Chondrocyte (in vitro differentiated cells): ENCODE results near the gene SSH2. TPM values are rescaled to one million over a fixed set of nuclear protein-coding genes. Genes with fewer than 3 reads are reported as not detected.

Experiments
- DNase-seq: peaks from one replicate; pipeline ENCODE4 v3.0.0; 2021; ENCODE audit warnings: mixed read lengths, low spot score
- H3K27ac Mint-ChIP-seq: one replicate; pipeline ENCODE4 v1.8.0; 2021; ENCODE audit warnings: mild to moderate bottlenecking, moderate library complexity, mixed read lengths; ENCODE audit not compliant: unreplicated experiment
- H3K27me3 Mint-ChIP-seq: 2 replicates; pipeline ENCODE4 v1.8.0; 2021; ENCODE audit warnings: low read depth, mixed read lengths
- H3K36me3 Mint-ChIP-seq: 2 replicates; pipeline ENCODE4 v1.8.0; 2021; ENCODE audit warnings: low read depth, mixed read lengths
- H3K4me1 Mint-ChIP-seq: 2 replicates; pipeline ENCODE4 v1.8.0; 2021; ENCODE audit warnings: low read depth, mild to moderate bottlenecking, mixed read lengths
- H3K4me3 Mint-ChIP-seq: one replicate; pipeline ENCODE4 v1.8.0; 2021; ENCODE audit warnings: mild to moderate bottlenecking, moderate library complexity, mixed read lengths; ENCODE audit not compliant: unreplicated experiment
- H3K9me3 Mint-ChIP-seq: 2 replicates; pipeline ENCODE4 v1.8.0; 2021; ENCODE audit warnings: low read depth, mixed read lengths
- total RNA-seq: library from RNA; stranded (reverse); gene quantifications from 3 replicates; pipeline ENCODE4 v1.2.1, GENCODE V29; 2021
- TF ChIP-seq, protein P1 (sequence below): fragments of 200-600 bp; sonication (generic); IDR thresholded peaks from 2 replicates; pipeline ENCODE4 v1.5.0; 2021; ENCODE audit warnings: antibody characterized with exemption, mild to moderate bottlenecking, moderate library complexity

Gene SSH2
- total RNA-seq, 1 donor from 2014 or later = 14.1 TPM

DNA sequence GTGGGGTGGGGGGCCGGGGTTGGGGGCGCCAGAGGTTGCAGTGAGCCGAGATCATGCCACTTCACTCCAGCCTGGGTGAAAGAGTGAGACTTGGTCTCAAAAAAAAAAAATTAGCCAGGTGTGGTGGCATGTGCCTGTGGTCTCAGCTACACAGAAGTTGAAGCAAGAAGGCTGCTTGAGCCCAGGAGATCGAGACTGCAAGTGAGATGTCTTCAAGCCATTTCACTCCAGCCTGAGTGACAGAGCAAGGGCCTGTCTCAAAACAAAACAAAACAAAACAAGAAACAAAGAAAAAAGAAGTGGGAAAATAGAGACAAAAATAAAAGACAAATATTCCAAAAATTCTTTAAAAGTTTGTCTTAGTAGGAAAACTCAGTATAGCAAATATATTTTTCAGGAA is 172.2 kb downstream of the SSH2 start:
- Mint-ChIP-seq H3K4me3 (no peak overlapping the region), H3K27me3 (no peaks in the 10 kb centered on the region), H3K4me1 (peaks cover 12% of the 10 kb centered on the region), H3K9me3 (no peaks in the 10 kb centered on the region), H3K27ac (no peak overlapping the region), H3K36me3 (no peaks in the 10 kb centered on the region)
- TF ChIP-seq, protein P1, sequence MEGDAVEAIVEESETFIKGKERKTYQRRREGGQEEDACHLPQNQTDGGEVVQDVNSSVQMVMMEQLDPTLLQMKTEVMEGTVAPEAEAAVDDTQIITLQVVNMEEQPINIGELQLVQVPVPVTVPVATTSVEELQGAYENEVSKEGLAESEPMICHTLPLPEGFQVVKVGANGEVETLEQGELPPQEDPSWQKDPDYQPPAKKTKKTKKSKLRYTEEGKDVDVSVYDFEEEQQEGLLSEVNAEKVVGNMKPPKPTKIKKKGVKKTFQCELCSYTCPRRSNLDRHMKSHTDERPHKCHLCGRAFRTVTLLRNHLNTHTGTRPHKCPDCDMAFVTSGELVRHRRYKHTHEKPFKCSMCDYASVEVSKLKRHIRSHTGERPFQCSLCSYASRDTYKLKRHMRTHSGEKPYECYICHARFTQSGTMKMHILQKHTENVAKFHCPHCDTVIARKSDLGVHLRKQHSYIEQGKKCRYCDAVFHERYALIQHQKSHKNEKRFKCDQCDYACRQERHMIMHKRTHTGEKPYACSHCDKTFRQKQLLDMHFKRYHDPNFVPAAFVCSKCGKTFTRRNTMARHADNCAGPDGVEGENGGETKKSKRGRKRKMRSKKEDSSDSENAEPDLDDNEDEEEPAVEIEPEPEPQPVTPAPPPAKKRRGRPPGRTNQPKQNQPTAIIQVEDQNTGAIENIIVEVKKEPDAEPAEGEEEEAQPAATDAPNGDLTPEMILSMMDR = no peak
- no peak for DNase-seq

DNA sequence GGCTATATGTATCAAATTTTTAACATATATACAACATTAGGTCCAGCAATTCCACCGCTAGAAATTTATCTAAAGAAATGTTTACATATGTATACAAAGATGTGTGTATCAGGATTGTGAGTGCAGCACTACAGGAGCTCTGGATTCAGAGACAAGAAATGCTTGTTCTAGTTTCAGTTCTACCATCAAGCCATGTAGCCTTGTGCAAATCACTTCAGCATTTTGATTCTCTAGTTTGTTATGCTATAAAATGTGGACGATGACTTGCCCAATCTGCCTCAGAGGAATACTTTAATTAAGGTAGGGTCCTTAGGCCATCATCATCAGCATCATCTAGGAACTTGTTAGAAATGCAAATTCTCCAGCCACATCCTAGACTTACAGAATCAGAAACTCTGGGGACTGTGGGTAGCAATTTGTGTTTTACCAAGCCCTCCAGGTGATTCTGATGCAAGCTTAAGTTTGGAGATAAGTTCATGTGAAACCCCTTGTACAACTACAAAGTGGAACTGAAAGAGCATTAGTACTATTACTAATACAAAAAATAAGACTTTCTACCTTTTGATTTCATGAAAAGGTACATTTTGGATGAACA is 176.1 kb downstream of the SSH2 start:
- H3K27ac Mint-ChIP-seq = no peak overlapping the region
- no peaks in the 10 kb centered on the region for H3K9me3 Mint-ChIP-seq
- no peak overlapping the region for H3K4me3 Mint-ChIP-seq
- no peaks in the 10 kb centered on the region for H3K27me3 Mint-ChIP-seq
- no peaks in the 10 kb centered on the region for H3K4me1 Mint-ChIP-seq
- DNase-seq = no peak
- H3K36me3 Mint-ChIP-seq = no peaks in the 10 kb centered on the region
- TF ChIP-seq, protein P1 = no peak

DNA sequence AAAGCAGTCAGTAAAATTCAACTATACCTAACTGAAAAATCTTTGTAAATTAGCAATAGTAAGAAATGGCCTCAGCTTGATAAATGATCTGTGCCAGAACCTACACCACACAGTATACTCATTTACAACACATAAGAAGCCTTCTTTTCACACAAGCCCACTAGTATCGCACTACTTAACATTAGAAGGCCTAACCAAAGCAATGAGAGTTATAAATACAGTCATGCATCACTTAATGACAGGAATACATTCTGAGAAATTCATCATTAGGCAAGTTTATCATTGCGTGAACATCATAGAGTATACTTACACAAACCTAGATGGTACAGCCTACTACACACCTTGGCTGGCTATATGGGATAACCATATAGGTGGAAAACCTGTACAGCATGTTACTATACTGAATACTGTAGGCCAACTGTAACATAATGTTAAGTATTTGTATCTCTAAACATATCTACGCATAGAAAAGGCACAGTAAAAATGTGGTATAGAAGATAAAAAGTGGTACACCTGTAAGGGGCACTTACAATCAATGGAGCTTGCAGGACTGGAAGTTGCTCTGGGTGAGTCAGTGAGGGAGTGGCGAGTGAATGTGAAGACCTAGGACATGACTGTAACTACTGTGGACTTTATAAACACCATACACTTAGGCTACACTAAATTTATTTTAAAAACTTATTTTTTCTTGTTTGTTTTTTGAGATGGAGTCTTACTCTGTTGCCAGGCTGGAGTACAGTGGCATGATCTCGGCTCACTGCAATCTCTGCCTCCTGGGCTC is 180.8 kb downstream of the SSH2 start:
- Mint-ChIP-seq H3K36me3 (no peaks in the 10 kb centered on the region), H3K27me3 (no peaks in the 10 kb centered on the region), H3K4me1 (peaks cover 14% of the 10 kb centered on the region), H3K27ac (no peak overlapping the region), H3K4me3 (no peak overlapping the region), H3K9me3 (no peaks in the 10 kb centered on the region)
- TF ChIP-seq, protein P1 = no peak
- DNase-seq = no peak

DNA sequence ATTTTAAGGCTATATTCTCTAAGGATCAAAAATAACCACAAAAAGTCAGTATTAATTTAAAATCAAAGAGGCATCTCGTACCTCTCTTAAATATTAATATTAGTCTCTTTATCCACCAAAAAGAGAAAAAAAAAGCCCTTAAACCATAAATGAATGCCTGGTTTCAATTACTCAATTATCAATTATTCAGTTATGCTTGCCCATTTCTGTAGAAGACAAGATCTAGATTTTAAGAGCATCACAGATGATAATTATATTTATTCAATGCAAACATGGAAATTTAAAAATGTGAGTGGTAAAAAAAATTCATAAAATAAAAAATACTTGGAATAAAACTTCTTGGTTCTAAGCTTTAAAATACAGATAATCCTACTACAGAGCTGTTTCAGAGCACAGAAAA is 181.6 kb downstream of the SSH2 start:
- Mint-ChIP-seq H3K4me3 (no peak overlapping the region), H3K9me3 (no peaks in the 10 kb centered on the region), H3K36me3 (no peaks in the 10 kb centered on the region), H3K4me1 (peaks cover 14% of the 10 kb centered on the region), H3K27me3 (no peaks in the 10 kb centered on the region), H3K27ac (no peak overlapping the region)
- TF ChIP-seq, protein P1 = no peak
- DNase-seq = no peak

DNA sequence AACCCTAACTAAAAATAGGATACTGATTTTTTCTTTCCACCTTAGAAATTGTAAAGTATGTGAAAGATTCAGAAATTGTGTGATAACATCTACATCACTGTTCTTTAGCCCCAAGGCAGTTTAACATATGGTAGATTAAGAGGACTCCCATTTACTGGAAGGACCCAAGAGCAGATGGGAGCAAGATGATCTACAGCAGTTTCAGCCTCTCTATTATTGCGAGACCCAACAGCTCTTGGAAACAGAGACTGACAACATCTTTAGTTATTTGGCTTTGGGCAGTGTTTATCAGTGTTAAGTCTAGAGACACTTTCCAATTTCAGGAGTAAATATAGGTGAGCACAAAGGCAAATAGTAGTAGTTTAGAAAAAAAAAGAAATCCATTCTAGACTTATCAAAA is 182.4 kb downstream of the SSH2 start:
- TF ChIP-seq, protein P1 = no peak
- H3K36me3 Mint-ChIP-seq = no peaks in the 10 kb centered on the region
- peaks cover 14% of the 10 kb centered on the region for H3K4me1 Mint-ChIP-seq
- DNase-seq = no peak
- no peaks in the 10 kb centered on the region for H3K9me3 Mint-ChIP-seq
- H3K27me3 Mint-ChIP-seq = no peaks in the 10 kb centered on the region
- H3K4me3 Mint-ChIP-seq = no peak overlapping the region
- no peak overlapping the region for H3K27ac Mint-ChIP-seq
